SU-DHL-6 (cell line): ENCODE measurements around the gene NHLRC4.

Experiments
- CTCF ChIP-seq: fragments of 200-600 bp; sonication (generic); IDR thresholded peaks from one replicate; pipeline ENCODE4 v1.5.1; 2017; ENCODE audit warnings: antibody characterized with exemption, mild to moderate bottlenecking, low read length, moderate library complexity; ENCODE audit not compliant: insufficient read depth, poor library complexity, severe bottlenecking
- EZH2phosphoT487 ChIP-seq: fragments of 200-600 bp; sonication (generic), shearing (Covaris generic); conservative IDR thresholded peaks from 2 replicates; pipeline ENCODE4 v1.6.1; 2018; ENCODE audit warnings: mild to moderate bottlenecking, antibody characterized with exemption, low read length, moderate library complexity, mixed read lengths

GRCh38 chr16:593406-593805, 26.6 kb downstream of the NHLRC4 start:
- TF ChIP-seq CTCF (no peak), EZH2phosphoT487 (no peak)
